GM18909 (cell line): Measurements from ENCODE around the gene CPA2.
"Not testable (repeated sequence)": the region's sequence is repeated elsewhere in the genome, so short reads cannot be mapped to it uniquely, and the experiment has no call there.

Experiments
- ATAC-seq: cut with Tn5 transposase; IDR thresholded peaks from one replicate; pipeline ENCODE4 v1.9.1; 2021; ENCODE audit warnings: mild to moderate bottlenecking; ENCODE audit not compliant: unreplicated experiment, poor library complexity

Gene CPA2

DNA sequence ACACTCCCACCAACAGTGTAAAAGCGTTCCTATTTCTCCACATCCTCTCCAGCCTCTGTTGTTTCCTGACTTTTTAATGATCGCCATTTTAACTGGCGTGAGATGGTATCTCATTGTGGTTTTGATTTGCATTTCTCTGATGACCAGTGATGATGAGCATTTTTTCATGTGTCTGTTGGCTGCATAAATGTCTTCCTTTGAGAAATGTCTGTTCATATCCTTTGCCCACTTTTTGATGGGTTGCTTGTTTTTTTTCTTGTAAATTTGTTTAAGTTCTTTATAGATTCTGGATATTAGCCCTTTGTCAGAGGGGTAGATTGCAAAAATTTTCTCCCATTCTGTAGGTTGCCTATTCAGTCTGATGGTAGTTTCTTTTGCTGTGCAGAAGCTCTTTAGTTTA is 17.0 kb upstream of the CPA2 start:
- not testable (repeated sequence) for ATAC-seq

GRCh38 chr7:130254555-130254954 is 12.1 kb upstream of the CPA2 start:
- no peak for ATAC-seq

- no peak for ATAC-seq
Measured at GRCh38 chr7:130256704-130257103, 10.0 kb upstream of the CPA2 start.

DNA sequence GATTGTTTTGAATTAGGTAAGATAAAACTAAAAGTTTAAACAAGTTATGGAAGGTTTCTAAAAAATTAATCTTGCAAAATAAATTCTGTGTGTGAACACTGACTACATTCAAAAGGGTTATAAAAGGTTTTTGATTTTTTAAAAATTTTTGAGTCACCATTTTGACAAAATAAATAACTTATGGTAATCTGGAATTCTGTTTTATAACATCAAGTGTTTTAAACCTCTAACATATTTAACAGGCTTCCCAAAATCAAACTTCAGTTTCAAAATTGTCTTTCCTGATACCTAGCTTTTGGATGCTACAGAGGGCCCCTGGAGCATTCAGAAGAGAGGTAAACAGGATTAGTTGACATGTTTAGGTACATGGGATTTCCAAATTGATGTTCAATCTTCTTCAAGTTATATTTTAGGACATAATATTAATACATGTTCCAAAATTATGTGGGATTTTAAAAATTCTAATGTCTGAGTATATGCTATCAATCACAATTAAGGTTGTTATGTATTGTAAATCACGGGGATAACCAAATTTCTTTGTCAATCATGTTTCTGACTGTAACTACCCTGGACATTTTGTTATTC is 8.1 kb upstream of the CPA2 start:
- ATAC-seq, result no peak

GRCh38 chr7:130262448-130262847 is 4.2 kb upstream of the CPA2 start:
- ATAC-seq, result no peak

DNA sequence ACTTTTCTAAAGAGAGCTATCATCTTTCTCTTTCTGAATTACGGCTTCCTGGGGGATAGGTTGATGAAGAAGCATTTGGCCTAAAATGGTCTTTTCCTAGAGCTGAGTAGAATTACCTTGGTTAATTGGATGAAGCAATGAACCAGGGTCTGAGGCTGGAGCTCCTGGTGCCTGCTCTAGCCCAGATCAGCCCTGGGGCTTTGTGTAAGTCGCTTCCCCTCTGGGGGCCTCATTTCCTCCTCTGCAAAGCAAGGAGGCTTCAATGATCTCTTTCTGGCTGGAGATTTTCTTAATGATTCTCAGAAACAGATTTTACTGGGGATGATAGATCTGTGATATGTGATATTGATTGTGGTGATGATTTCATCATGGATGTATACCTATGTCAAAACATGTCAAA is 3.5 kb upstream of the CPA2 start:
- no peak for ATAC-seq

- no peak for ATAC-seq
Measured at GRCh38 chr7:130266961-130267321, 278 bp downstream of the CPA2 start.

GRCh38 chr7:130268463-130269317 is 2.0 kb downstream of the CPA2 start:
- ATAC-seq, result no peak

DNA sequence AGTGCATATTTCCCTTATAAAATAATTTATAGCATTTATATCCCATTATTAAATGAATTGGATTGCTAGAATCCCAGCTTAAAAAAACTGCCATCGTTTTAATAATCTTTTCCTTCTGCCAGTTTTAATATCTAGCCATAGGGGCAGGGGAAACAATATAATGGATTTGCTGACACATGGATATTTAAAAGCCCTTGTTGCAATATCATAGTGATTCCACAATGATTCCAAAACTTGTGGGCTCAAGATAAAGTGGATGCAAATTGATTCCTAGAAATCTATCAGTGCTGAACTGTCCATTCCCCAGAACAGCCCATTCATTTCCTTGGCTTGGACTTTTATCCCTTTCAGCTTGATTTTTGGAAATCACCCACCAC is 2.6 kb downstream of the CPA2 start:
- no peak for ATAC-seq

- ATAC-seq, result no peak
Measured at GRCh38 chr7:130270947-130271800, 4.5 kb downstream of the CPA2 start.

- ATAC-seq, result no peak
Measured at GRCh38 chr7:130272381-130273080, 5.9 kb downstream of the CPA2 start.

GRCh38 chr7:130273081-130273932 is 6.6 kb downstream of the CPA2 start:
- ATAC-seq, result no peak

DNA sequence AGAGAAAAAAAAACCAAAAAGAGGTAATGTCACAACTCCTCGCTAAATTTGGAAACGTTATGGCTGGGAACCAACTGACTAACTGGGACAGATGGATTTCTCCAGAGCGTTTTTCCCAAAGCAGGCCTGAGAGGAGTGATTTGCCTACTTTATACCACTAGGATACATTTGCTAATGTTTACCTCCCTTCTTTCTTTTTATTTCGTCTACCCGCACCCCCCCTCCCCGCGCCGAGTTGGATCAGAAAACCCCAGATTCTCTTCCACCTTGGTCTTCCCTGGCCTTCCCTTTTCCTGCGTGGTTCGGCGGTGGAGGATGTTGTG is 7.2 kb downstream of the CPA2 start:
- ATAC-seq, result no peak

DNA sequence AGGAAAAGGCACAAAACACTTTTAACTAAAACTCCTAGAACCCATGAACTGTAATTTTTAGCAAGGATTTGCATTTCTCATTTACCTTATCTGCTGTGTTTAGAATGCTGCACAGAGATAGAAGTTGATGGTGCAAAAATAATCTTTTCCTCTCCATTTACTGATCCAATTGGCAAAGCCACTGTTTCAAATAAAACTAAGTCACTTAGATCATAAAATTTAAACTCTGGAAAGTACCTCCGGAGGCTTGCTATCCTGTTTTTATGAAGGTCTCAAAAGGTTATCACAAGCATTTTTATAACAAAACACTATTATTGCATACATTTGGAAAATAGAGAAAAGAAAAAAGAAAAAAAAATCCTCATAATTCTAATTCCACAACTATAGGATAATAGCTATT is 7.6 kb downstream of the CPA2 start:
- no peak for ATAC-seq

GRCh38 chr7:130274983-130275591 is 8.4 kb downstream of the CPA2 start:
- ATAC-seq, result no peak

- no peak for ATAC-seq
Measured at GRCh38 chr7:130275826-130276297, 9.2 kb downstream of the CPA2 start.

DNA sequence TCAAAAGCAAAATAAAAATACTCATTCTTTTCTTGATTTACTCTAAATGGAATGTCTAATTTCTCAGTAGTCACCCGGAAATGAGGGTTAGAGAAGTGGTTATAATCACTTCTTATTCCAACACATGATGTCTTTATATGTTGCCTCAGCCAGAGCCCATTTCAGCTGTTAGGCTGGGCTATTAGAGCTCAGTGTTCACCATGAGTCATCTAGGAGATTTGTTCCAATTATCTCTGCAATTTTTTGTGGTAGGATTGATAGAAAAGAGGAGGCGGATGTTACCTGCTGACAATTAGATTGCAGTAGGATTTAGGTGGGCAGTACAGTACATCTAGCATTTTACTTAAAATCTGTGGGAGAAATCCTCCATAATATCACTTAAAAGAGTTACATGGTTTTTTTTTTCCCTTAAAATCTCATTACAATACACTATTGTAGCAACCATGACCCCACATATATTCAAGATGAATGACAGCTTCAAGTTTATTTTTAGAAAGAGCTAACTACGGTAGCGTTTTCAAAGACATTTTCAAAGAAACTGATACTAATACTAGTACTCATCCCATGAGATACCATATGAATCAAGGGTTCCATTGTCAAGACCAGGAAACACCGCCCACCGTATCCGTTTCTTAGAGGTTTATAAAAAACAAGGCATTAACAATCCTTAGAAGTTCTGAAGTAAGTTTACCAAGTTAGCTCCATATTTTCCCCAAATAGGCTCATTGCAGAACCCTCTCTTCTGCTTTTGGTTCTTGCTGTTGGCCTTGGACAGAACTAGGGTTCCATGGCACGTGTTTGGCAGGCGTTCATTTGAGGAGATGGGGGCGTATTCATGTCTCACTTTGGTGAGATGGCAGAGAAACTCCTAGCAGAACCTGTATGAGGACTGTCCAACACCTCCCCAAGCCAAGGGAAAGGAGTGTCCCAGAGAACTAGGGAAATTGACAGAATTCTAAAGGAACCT is 10.4 kb downstream of the CPA2 start:
- ATAC-seq, result no peak
